Activated naive CD4-positive, alpha-beta T cell treated with anti-CD3 and anti-CD28 coated beads, Interleukin-2, amount 10 ng/mL, durations not matched to agents 7 days and 5 days (primary cell): ENCODE data around the gene UST.
A peak's percentile ranks its signal among the peaks of the same experiment; 100 is the strongest.

Experiments
- CTCF ChIA-PET: fragments of 350-600 bp; sonication (Branson Sonifier 250); formaldehyde crosslinking; loops from one replicate; lab custom pipeline; 2021; ENCODE audit warnings: antibody characterized with exemption; lab: Charles Lee
- DNase-seq: peaks from one replicate; pipeline ENCODE4 v3.0.0-alpha.2; 2020
- H3K27ac Mint-ChIP-seq: one replicate; pipeline ENCODE4 v1.8.0; 2021; ENCODE audit warnings: mild to moderate bottlenecking, moderate library complexity, mixed read lengths
- H3K27me3 Mint-ChIP-seq: one replicate; pipeline ENCODE4 v1.8.0; 2021; ENCODE audit warnings: mild to moderate bottlenecking, mixed read lengths
- H3K36me3 Mint-ChIP-seq: one replicate; pipeline ENCODE4 v1.8.0; 2021; ENCODE audit warnings: mixed read lengths
- H3K4me1 Mint-ChIP-seq: one replicate; pipeline ENCODE4 v1.8.0; 2021; ENCODE audit warnings: mixed read lengths
- H3K4me3 Mint-ChIP-seq: one replicate; pipeline ENCODE4 v1.8.0; 2021; ENCODE audit warnings: mild to moderate bottlenecking, moderate library complexity, mixed read lengths
- H3K9me3 Mint-ChIP-seq: one replicate; pipeline ENCODE4 v1.8.0; 2021; ENCODE audit warnings: mixed read lengths

UST gene

GRCh38 chr6:148746363-148747144, at the start of gene UST:
TSS of gene UST (plus strand) at chr6:148747030. CDS start at chr6:148747431, 401 bp downstream.
- H3K4me3 Mint-ChIP-seq: peak within 1 kb of the TSS; percentile 82
- peaks cover 23% of the 10 kb centered on the region for H3K4me1 Mint-ChIP-seq
- H3K27me3 Mint-ChIP-seq: peaks cover 85% of the 10 kb centered on the region
- CTCF ChIA-PET: interaction anchor here (1.4 kb wide), 1 partner anchor 201 kb away, joined by 4 read pairs; no protein-coding TSS in a partner anchor
- peak; percentile 73 for DNase-seq
- no peaks in the 10 kb centered on the region for H3K36me3 Mint-ChIP-seq
- H3K9me3 Mint-ChIP-seq: no peaks in the 10 kb centered on the region
- no peak within 1 kb of the TSS for H3K27ac Mint-ChIP-seq

- no peak overlapping the region for H3K4me3 Mint-ChIP-seq
- H3K27ac Mint-ChIP-seq: no peak overlapping the region
- DNase-seq: no peak
- peaks cover 8% of the 10 kb centered on the region for H3K4me1 Mint-ChIP-seq
- H3K27me3 Mint-ChIP-seq: peaks cover 7% of the 10 kb centered on the region
- CTCF ChIA-PET: no interaction called here
- H3K36me3 Mint-ChIP-seq: no peaks in the 10 kb centered on the region
- H3K9me3 Mint-ChIP-seq: peaks cover 3% of the 10 kb centered on the region
Measured at GRCh38 chr6:148697895-148698440, 48.9 kb upstream of the UST start.

GRCh38 chr6:148698671-148699180, 48.1 kb upstream of the UST start:
- CTCF ChIA-PET: no interaction called here
- Mint-ChIP-seq H3K27ac (no peak overlapping the region), H3K9me3 (peaks cover 5% of the 10 kb centered on the region), H3K27me3 (peaks cover 7% of the 10 kb centered on the region), H3K36me3 (no peaks in the 10 kb centered on the region), H3K4me1 (peaks cover 8% of the 10 kb centered on the region), H3K4me3 (no peak overlapping the region)
- no peak for DNase-seq

GRCh38 chr6:148700047-148700715, 46.6 kb upstream of the UST start:
- no peak overlapping the region for H3K27ac Mint-ChIP-seq
- CTCF ChIA-PET: no interaction called here
- no peaks in the 10 kb centered on the region for H3K36me3 Mint-ChIP-seq
- DNase-seq: no peak
- no peak overlapping the region for H3K4me3 Mint-ChIP-seq
- H3K9me3 Mint-ChIP-seq: peaks cover 5% of the 10 kb centered on the region
- H3K27me3 Mint-ChIP-seq: peaks cover 7% of the 10 kb centered on the region
- peaks cover 8% of the 10 kb centered on the region for H3K4me1 Mint-ChIP-seq

- H3K9me3 Mint-ChIP-seq: peaks cover 5% of the 10 kb centered on the region
- H3K27ac Mint-ChIP-seq: peak overlapping the region; percentile 65
- DNase-seq: peak; percentile 39
- H3K36me3 Mint-ChIP-seq: no peaks in the 10 kb centered on the region
- H3K27me3 Mint-ChIP-seq: peaks cover 7% of the 10 kb centered on the region
- H3K4me1 Mint-ChIP-seq: peaks cover 8% of the 10 kb centered on the region
- peak overlapping the region; percentile 65 for H3K4me3 Mint-ChIP-seq
- CTCF ChIA-PET: no interaction called here
Measured at GRCh38 chr6:148700741-148701311, 46.0 kb upstream of the UST start.

GRCh38 chr6:148701375-148701774, 45.5 kb upstream of the UST start:
- Mint-ChIP-seq H3K27me3 (peaks cover 7% of the 10 kb centered on the region), H3K9me3 (peaks cover 5% of the 10 kb centered on the region), H3K27ac (peak overlapping the region; percentile 65), H3K4me1 (peaks cover 8% of the 10 kb centered on the region), H3K36me3 (no peaks in the 10 kb centered on the region), H3K4me3 (peak overlapping the region; percentile 65)
- CTCF ChIA-PET: interaction anchor here (0.6 kb wide), 1 partner anchor 1229 kb away, joined by 3 read pairs; no protein-coding TSS in a partner anchor
- DNase-seq: no peak

GRCh38 chr6:148703900-148704299, 42.9 kb upstream of the UST start:
- CTCF ChIA-PET: no interaction called here

GRCh38 chr6:148704400-148705246, 42.2 kb upstream of the UST start:
- CTCF ChIA-PET: no interaction called here
- no peak for DNase-seq
- H3K27ac Mint-ChIP-seq: no peak overlapping the region

More at GRCh38 chr6:148703900-148704299, 42.9 kb upstream of the UST start:
- no peak for DNase-seq
- no peak overlapping the region for H3K27ac Mint-ChIP-seq
- peaks cover 5% of the 10 kb centered on the region for H3K9me3 Mint-ChIP-seq
- H3K4me1 Mint-ChIP-seq: peaks cover 8% of the 10 kb centered on the region
- H3K36me3 Mint-ChIP-seq: no peaks in the 10 kb centered on the region
- peaks cover 7% of the 10 kb centered on the region for H3K27me3 Mint-ChIP-seq
- no peak overlapping the region for H3K4me3 Mint-ChIP-seq

GRCh38 chr6:148708707-148709106, 38.1 kb upstream of the UST start:
- H3K9me3 Mint-ChIP-seq: no peaks in the 10 kb centered on the region
- no peaks in the 10 kb centered on the region for H3K4me1 Mint-ChIP-seq
- H3K27me3 Mint-ChIP-seq: peaks cover 11% of the 10 kb centered on the region
- no peak overlapping the region for H3K4me3 Mint-ChIP-seq
- CTCF ChIA-PET: no interaction called here
- DNase-seq: no peak
- H3K27ac Mint-ChIP-seq: no peak overlapping the region
- H3K36me3 Mint-ChIP-seq: no peaks in the 10 kb centered on the region

More at GRCh38 chr6:148704400-148705246, 42.2 kb upstream of the UST start:
- H3K4me1 Mint-ChIP-seq: peaks cover 8% of the 10 kb centered on the region
- H3K36me3 Mint-ChIP-seq: no peaks in the 10 kb centered on the region
- H3K9me3 Mint-ChIP-seq: peaks cover 5% of the 10 kb centered on the region
- H3K27me3 Mint-ChIP-seq: peaks cover 9% of the 10 kb centered on the region
- H3K4me3 Mint-ChIP-seq: no peak overlapping the region

GRCh38 chr6:148709577-148709976, 37.3 kb upstream of the UST start:
- no peaks in the 10 kb centered on the region for H3K9me3 Mint-ChIP-seq
- no peaks in the 10 kb centered on the region for H3K4me1 Mint-ChIP-seq
- peaks cover 11% of the 10 kb centered on the region for H3K27me3 Mint-ChIP-seq
- no peak overlapping the region for H3K4me3 Mint-ChIP-seq
- no peak overlapping the region for H3K27ac Mint-ChIP-seq
- no peak for DNase-seq
- CTCF ChIA-PET: no interaction called here
- H3K36me3 Mint-ChIP-seq: no peaks in the 10 kb centered on the region

GRCh38 chr6:148711833-148712654, 34.8 kb upstream of the UST start:
- Mint-ChIP-seq H3K9me3 (no peaks in the 10 kb centered on the region), H3K4me3 (no peak overlapping the region), H3K27ac (no peak overlapping the region), H3K27me3 (peaks cover 15% of the 10 kb centered on the region), H3K36me3 (no peaks in the 10 kb centered on the region), H3K4me1 (no peaks in the 10 kb centered on the region)
- no peak for DNase-seq
- CTCF ChIA-PET: no interaction called here

GRCh38 chr6:148713033-148713738, 33.6 kb upstream of the UST start:
- Mint-ChIP-seq H3K9me3 (no peaks in the 10 kb centered on the region), H3K27ac (no peak overlapping the region), H3K4me1 (no peaks in the 10 kb centered on the region), H3K4me3 (no peak overlapping the region), H3K36me3 (no peaks in the 10 kb centered on the region), H3K27me3 (peaks cover 15% of the 10 kb centered on the region)
- DNase-seq: no peak
- CTCF ChIA-PET: no interaction called here
